Ovary (tissue), 9 donors: ENCODE data around the gene ARCN1. TPM values are rescaled to one million over a fixed set of nuclear protein-coding genes. Genes with fewer than 3 reads are reported as not detected.
"Not testable (repeated sequence)": the region's sequence is repeated elsewhere in the genome, so short reads cannot be mapped to it uniquely, and the experiment has no call there.

Experiments
- DNase-seq, 5 donors: peaks; one replicate each; pipeline ENCODE4 v3.0.0-alpha.2; 2019 to 2020
- H3K27ac ChIP-seq, 2 donors: fragments of 200-600 bp; one replicate each; pipeline versions ENCODE4 v1.5.1 to v1.8.0; 2019 to 2022
- H3K27me3 ChIP-seq: fragments of 200-600 bp; one replicate; pipeline ENCODE4 v1.8.0; 2022
- H3K36me3 ChIP-seq: fragments of 200-600 bp; sonication (generic); one replicate; pipeline ENCODE4 v1.5.1; 2019
- H3K4me1 ChIP-seq: one replicate; pipeline ENCODE4 v1.8.1; 2013; ENCODE audit warnings: mild to moderate bottlenecking, moderate library complexity; ENCODE audit not compliant: insufficient read depth
- H3K4me3 ChIP-seq: fragments of 200-600 bp; sonication (generic); one replicate; pipeline ENCODE4 v1.5.1; 2017
- H3K9me3 ChIP-seq, 2 donors: fragments of 200-600 bp in 1 of 2; sonication (generic) in 1 of 2; one replicate each; pipeline versions ENCODE4 v1.5.1 to v1.8.1; 2013 to 2019; ENCODE audit warnings: mild to moderate bottlenecking in 1 of 2, moderate library complexity in 1 of 2
- CTCF ChIP-seq, 3 donors: fragments of 450-650 bp in 2 of 3; fragments of 200-600 bp in 1 of 3; IDR thresholded peaks; one replicate each; pipeline versions ENCODE4 v1.5.1 to v1.8.0; 2016 to 2022; ENCODE audit warnings: antibody characterized with exemption in 3 of 3, mild to moderate bottlenecking in 1 of 3
- EP300 ChIP-seq: sonication (generic); formaldehyde crosslinking; IDR thresholded peaks from one replicate; pipeline ENCODE4 v1.6.1; 2017; ENCODE audit warnings: antibody characterized with exemption
- POLR2A ChIP-seq: fragments of 450-650 bp; IDR thresholded peaks from one replicate; pipeline ENCODE4 v1.6.1; 2017; ENCODE audit warnings: antibody characterized with exemption, mild to moderate bottlenecking, moderate library complexity
- WGBS, 3 donors: extraction: QIAGEN DNeasy Blood & Tissue Kit in 1 of 3; methylation state at CpG; one replicate each; pipeline versions ENCODE4 v1.1.5 to v1.1.7; 2013 to 2017; 5-methylcytosine and 5-hydroxymethylcytosine counted together
- intact Hi-C, 4 donors: fragments of 100-400 bp; cut with DNase I; formaldehyde crosslinking; loops; one replicate each; pipeline versions ENCODE4 v1.11.0 to v1.15.1; 2022 to 2023
- polyA plus RNA-seq, 2 donors: library from polyadenylated mRNA; stranded (reverse); fragments of 200-250 nt in 1 of 2; fragments of 350-450 nt in 1 of 2; fragmentation: Illumina TruSeq in 1 of 2; extraction: RNeasy Lipid Tissue Mini Kit (QIAGEN cat#74804) in 1 of 2; gene quantifications; one replicate each; pipeline ENCODE4 v1.2.3, GENCODE V29; 2013 to 2014
- total RNA-seq, 7 donors: library from RNA; depleted of rRNA in 2 of 7; stranded (reverse); fragments of >200 nt in 2 of 7; fragmentation: NEBNext Ultra II Directional in 3 of 7; extraction: Animal tissue kit (Norgen Biotek cat#: 25700) in 3 of 7; gene quantifications; one replicate each; pipeline versions ENCODE4 v1.1.0 to v1.2.4, GENCODE V29; 2016 to 2023
- donor health status: DM: no; HTN: no; CAD: no; lungs with moderate emphysema.
- donor health status: DM: no; HTN: no; CAD: no.
- donor health status: Bipolar disorder and iron deficiency.
- donor health status: DM: yes; HTN: yes; CAD: no.
- donor health status: DM: no; HTN: no; CAD: no.
- donor health status: DM: yes; HTN: yes; CAD: no.

ARCN1 gene
- total and polyA plus RNA-seq, 9 donors, result 60.2 to 154 (median 125) TPM

GRCh38 chr11:118596224-118597146 lies 24.3 kb downstream of the ARCN1 start:
- TF ChIP-seq EP300 (no peak), CTCF (IDR thresholded peaks at IDR 0.05) (no peak), POLR2A (no peak)
- DNase-seq, result no peak
- Histone ChIP-seq H3K36me3 (no peaks in the 10 kb centered on the region), H3K27ac (no peak overlapping the region), H3K4me1 (no peaks in the 10 kb centered on the region), H3K9me3 (no peaks in the 10 kb centered on the region), H3K4me3 (no peak overlapping the region), H3K27me3 (no peaks in the 10 kb centered on the region)
- WGBS, 3 donors, result 83 to 86% (median 85%) methylated on average over 16 of the region's 16 CpGs
- intact Hi-C loops, result loop anchor here in 1 of 4 donors (2.0 kb wide), 1 partner anchor 62 kb away; no protein-coding TSS in a partner anchor

- no peak for DNase-seq
- Histone ChIP-seq H3K4me1 (peaks cover 2% of the 10 kb centered on the region), H3K9me3 (no peaks in the 10 kb centered on the region), H3K36me3 (no peaks in the 10 kb centered on the region), H3K27ac (no peak overlapping the region), H3K27me3 (no peaks in the 10 kb centered on the region), H3K4me3 (no peak overlapping the region)
- intact Hi-C loops, result loop anchor here in 1 of 4 donors (2.0 kb wide), 1 partner anchor 61 kb away; no protein-coding TSS in a partner anchor
- no peak for TF ChIP-seq EP300
- no peak for TF ChIP-seq CTCF (IDR thresholded peaks at IDR 0.05)
- no peak for TF ChIP-seq POLR2A
- 87 to 89% (median 88%) methylated on average over 9 of the region's 9 CpGs for WGBS, 3 donors
Measured at GRCh38 chr11:118597556-118597955, 25.3 kb downstream of the ARCN1 start.

- 14 to 32% (median 20%) methylated on average over 3 of the region's 3 CpGs for WGBS, 3 donors
- H3K4me3 ChIP-seq, result no peak overlapping the region
- H3K4me1 ChIP-seq, result peaks cover 12% of the 10 kb centered on the region
- intact Hi-C loops, result no loop called here
- no peak for DNase-seq
- TF ChIP-seq POLR2A, result no peak
- no peak for TF ChIP-seq EP300
- TF ChIP-seq CTCF (IDR thresholded peaks at IDR 0.05), result no peak
- no peaks in the 10 kb centered on the region for H3K27me3 ChIP-seq
- no peak overlapping the region for H3K27ac ChIP-seq
- H3K36me3 ChIP-seq, result no peaks in the 10 kb centered on the region
- H3K9me3 ChIP-seq, result no peaks in the 10 kb centered on the region
Measured at GRCh38 chr11:118602331-118602730, 30.1 kb downstream of the ARCN1 start.

- H3K9me3 ChIP-seq, DNase-seq, H3K27me3 ChIP-seq, H3K4me3 ChIP-seq, H3K36me3 ChIP-seq, intact Hi-C loops: not testable (repeated sequence)
- H3K27ac ChIP-seq, result peak overlapping the region in 1 of 2 donors; percentile 87
- peaks cover 13% of the 10 kb centered on the region for H3K4me1 ChIP-seq
- WGBS, 3 donors, result 71 to 79% (median 78%) methylated on average over 8 of the region's 8 CpGs
Measured at GRCh38 chr11:118603709-118604108, 31.5 kb downstream of the ARCN1 start.

GRCh38 chr11:118604566-118604965 lies 32.4 kb downstream of the ARCN1 start:
- DNase-seq, result no peak
- H3K4me1 ChIP-seq, result peaks cover 16% of the 10 kb centered on the region
- 15 to 31% (median 23%) methylated on average over 3 of the region's 3 CpGs for WGBS, 3 donors
- intact Hi-C loops, result no loop called here
- H3K36me3 ChIP-seq, result no peaks in the 10 kb centered on the region
- H3K27me3 ChIP-seq, result no peaks in the 10 kb centered on the region
- no peak overlapping the region for H3K4me3 ChIP-seq
- H3K9me3 ChIP-seq, result no peaks in the 10 kb centered on the region
- H3K27ac ChIP-seq, result peak overlapping the region; percentile 32 to 87
- TF ChIP-seq POLR2A (no peak), CTCF (IDR thresholded peaks at IDR 0.05) (no peak), EP300 (no peak)
